Measurements from ENCODE around the gene MYO5B.

The MYO5B gene

DNA sequence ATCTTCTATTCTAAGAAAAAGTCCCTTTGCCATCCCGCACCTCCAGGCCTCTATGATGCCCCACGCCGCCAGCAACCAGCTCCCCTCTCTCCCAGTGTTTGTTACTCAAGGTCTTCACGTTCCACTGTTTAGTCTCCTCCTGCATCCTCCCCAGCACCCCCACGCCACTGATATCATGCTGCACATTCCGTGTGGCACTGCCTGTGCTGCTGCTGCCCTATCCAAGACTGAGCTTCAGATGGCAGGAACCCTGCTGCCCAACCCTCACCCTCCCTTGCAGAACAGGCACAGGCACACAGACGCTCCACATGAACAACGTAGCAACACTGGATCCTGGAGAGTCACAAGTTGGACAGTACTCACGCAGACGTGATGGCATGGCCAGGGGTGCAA is 35.3 kb downstream of the MYO5B start:
- no peak overlapping the region for H3K4me3 ChIP-seq (ENCODE audit: low read depth, low read length)
- POLR2A ChIA-PET: no interaction called here
- TF ChIP-seq, protein P1, sequence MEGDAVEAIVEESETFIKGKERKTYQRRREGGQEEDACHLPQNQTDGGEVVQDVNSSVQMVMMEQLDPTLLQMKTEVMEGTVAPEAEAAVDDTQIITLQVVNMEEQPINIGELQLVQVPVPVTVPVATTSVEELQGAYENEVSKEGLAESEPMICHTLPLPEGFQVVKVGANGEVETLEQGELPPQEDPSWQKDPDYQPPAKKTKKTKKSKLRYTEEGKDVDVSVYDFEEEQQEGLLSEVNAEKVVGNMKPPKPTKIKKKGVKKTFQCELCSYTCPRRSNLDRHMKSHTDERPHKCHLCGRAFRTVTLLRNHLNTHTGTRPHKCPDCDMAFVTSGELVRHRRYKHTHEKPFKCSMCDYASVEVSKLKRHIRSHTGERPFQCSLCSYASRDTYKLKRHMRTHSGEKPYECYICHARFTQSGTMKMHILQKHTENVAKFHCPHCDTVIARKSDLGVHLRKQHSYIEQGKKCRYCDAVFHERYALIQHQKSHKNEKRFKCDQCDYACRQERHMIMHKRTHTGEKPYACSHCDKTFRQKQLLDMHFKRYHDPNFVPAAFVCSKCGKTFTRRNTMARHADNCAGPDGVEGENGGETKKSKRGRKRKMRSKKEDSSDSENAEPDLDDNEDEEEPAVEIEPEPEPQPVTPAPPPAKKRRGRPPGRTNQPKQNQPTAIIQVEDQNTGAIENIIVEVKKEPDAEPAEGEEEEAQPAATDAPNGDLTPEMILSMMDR (IDR thresholded peaks at IDR 0.05; ENCODE audit: insufficient read depth, low read length, missing control alignments): no peak
- CTCF ChIA-PET: no interaction called here
- no peak for DNase-seq (ENCODE audit: low read depth, low spot score)

DNA sequence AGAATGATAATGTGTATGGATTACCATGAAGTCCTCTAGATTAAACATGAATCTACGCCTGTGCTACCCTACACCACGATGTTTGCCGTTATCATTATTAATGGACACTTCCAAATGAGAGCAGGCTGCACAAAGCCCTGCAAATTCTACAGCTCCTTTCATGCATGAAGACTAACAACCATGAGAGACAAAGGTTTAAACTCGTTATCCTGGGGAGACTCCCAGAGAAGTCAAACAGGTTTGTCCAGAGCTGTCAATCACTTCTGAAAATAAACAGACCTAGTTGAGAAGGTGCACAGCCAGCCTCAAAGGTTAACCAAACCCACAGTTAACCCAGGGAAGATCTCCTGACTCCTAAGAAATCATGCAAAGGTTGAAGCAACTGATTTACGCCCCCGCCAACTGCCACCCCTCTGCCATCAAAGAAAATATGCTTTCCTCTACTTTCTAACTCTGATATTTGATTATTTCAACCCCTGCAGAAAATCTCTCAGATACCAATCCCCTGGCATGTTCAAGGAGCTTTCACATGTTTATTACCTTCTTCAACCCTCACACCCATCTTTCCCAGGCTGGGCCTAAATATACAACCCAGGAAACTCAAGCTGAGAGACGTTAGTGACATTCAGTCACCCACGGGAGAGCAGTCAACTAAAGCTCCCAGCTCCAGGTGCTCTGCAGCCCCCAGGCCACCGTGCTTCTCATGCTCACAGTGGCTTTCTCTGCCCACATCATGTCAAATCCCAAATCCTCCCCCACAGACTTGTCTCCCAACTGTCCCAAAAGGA is 35.9 kb downstream of the MYO5B start:
- no peak for DNase-seq (ENCODE audit: low read depth, low spot score)
- ChIA-PET CTCF (no interaction called here), POLR2A (no interaction called here)
- H3K4me3 ChIP-seq (ENCODE audit: low read depth, low read length): no peak overlapping the region
- TF ChIP-seq, protein P1 (IDR thresholded peaks at IDR 0.05; ENCODE audit: insufficient read depth, low read length, missing control alignments): no peak

DNA sequence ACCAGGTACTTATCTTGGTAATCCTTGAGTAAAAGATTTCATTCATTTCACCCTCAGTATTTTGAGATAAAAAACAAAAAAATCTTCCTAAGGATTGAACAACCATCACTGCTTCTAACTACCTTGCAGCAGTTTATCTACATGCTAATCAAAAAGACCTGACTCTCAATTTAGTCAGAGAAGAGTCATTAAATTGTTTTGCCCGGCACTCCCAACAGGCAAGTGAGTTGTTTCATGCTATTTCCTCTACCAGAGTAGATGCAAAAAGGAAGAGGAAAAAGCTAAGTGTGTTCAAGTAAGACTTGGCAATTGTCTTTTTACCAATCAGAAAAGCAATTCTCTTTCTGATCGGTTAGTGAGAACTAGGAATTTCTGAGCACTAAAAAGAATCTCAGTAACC is 39.5 kb downstream of the MYO5B start:
- POLR2A ChIA-PET: no interaction called here
- TF ChIP-seq, protein P1 (IDR thresholded peaks at IDR 0.05; ENCODE audit: insufficient read depth, low read length, missing control alignments): no peak
- H3K4me3 ChIP-seq (ENCODE audit: low read depth, low read length): no peak overlapping the region
- CTCF ChIA-PET: no interaction called here
- DNase-seq (ENCODE audit: low read depth, low spot score): no peak

DNA sequence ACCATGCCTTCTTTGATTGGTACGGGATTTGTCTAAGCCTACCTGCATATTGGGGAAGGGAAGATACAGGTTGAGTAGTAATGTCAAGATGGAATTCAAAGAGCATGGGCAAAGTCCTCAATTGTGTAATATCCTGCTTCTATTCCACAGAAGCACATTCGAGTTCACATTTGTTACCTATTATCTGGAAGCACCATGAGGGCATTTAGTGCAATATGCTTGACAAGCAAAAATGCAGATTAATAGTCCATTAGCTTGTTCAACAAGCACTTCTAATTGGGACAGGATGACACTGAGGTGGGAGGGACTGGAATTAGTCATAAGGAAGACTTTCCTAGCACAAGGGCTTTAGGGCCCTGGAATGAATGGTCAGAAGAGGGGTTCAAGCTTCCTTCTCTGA is 40.5 kb downstream of the MYO5B start:
- ChIA-PET POLR2A (no interaction called here), CTCF (no interaction called here)
- H3K4me3 ChIP-seq (ENCODE audit: low read depth, low read length): no peak overlapping the region
- no peak for DNase-seq (ENCODE audit: low read depth, low spot score)
- TF ChIP-seq, protein P1 (IDR thresholded peaks at IDR 0.05; ENCODE audit: insufficient read depth, low read length, missing control alignments): no peak

DNA sequence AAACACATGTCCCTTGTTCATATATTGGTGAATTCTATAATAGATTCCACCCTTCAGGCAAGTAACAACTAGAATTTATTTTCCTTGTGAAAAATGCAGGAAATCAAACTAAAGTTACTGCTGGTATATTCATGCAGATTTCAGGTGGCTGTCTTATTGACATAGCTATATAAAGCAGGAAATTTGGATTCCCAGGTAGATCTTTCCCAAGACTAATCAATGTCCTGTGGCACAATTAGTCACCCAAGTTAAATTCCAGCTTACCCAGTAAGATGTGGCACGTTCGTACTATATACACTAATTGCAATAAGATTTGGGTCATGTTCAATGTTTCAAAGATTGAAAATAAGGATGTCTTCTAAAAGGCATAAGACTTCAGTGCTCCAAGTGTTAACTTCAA is 42.0 kb downstream of the MYO5B start:
- TF ChIP-seq, protein P1 (IDR thresholded peaks at IDR 0.05; ENCODE audit: insufficient read depth, low read length, missing control alignments): no peak
- no peak overlapping the region for H3K4me3 ChIP-seq (ENCODE audit: low read depth, low read length)
- DNase-seq (ENCODE audit: low read depth, low spot score): no peak
- CTCF ChIA-PET: no interaction called here
- POLR2A ChIA-PET: no interaction called here

DNA sequence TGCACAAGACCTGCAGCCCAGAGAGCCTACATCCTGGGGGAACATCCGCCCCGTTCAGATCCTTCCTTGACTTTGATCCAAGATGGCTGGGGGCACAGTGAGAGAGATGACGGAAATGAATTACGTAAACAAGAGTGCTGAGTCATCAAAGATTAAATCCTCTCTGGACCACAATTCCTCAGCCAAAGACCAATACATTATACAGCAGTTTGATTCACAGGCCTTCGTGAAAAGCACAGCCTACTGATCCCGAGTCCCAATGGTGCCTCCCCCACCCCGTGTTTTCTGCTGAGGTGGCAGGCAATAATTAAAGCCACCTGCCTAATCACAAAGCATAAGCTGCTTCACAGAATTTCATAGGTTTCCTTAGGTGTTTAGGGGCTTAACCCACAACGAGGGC is 43.0 kb downstream of the MYO5B start:
- POLR2A ChIA-PET: no interaction called here
- no peak for DNase-seq (ENCODE audit: low read depth, low spot score)
- CTCF ChIA-PET: no interaction called here
- TF ChIP-seq, protein P1 (IDR thresholded peaks at IDR 0.05; ENCODE audit: insufficient read depth, low read length, missing control alignments): no peak
- no peak overlapping the region for H3K4me3 ChIP-seq (ENCODE audit: low read depth, low read length)
